CD4-positive, alpha-beta T cell treated with Interleukin-15 for 4 hours (primary cell): ENCODE data around the gene CLIC5.
A peak's percentile ranks its signal among the peaks of the same experiment; 100 is the strongest.

ENCODE experiments used
- DNase-seq: peaks from one replicate; pipeline ENCODE4 v3.0.0-alpha.2; 2020; ENCODE audit warnings: low spot score

CLIC5 gene

GRCh38 chr6:46035242-46035641 lies 19.6 kb upstream of the CLIC5 start:
- no peak for DNase-seq

GRCh38 chr6:46032110-46032998 lies 16.7 kb upstream of the CLIC5 start:
- DNase-seq, result no peak

GRCh38 chr6:46029602-46030001 lies 13.9 kb upstream of the CLIC5 start:
- DNase-seq, result no peak

GRCh38 chr6:46026307-46026706 lies 10.6 kb upstream of the CLIC5 start:
- no peak for DNase-seq

GRCh38 chr6:46025573-46025972 lies 9.9 kb upstream of the CLIC5 start:
- no peak for DNase-seq

- no peak for DNase-seq
Observed at GRCh38 chr6:46024124-46024769, 8.6 kb upstream of the CLIC5 start.

- DNase-seq, result no peak
Observed at GRCh38 chr6:46023216-46023915, 7.7 kb upstream of the CLIC5 start.

- DNase-seq, result no peak
Observed at GRCh38 chr6:46022106-46022948, 6.7 kb upstream of the CLIC5 start.

- no peak for DNase-seq
Observed at GRCh38 chr6:46017726-46018125, 2.1 kb upstream of the CLIC5 start.

GRCh38 chr6:46016063-46016608 lies 476 bp upstream of the CLIC5 start:
- no peak for DNase-seq

GRCh38 chr6:46014511-46015118 lies 1.0 kb downstream of the CLIC5 start:
- peak; percentile 16 for DNase-seq

GRCh38 chr6:46014046-46014445 lies 1.6 kb downstream of the CLIC5 start:
- DNase-seq, result peak; percentile 30

- DNase-seq, result no peak
Observed at GRCh38 chr6:46013639-46014038, 2.0 kb downstream of the CLIC5 start.

- DNase-seq, result no peak
Observed at GRCh38 chr6:46012834-46013233, 2.8 kb downstream of the CLIC5 start.

- DNase-seq, result peak; percentile 85
Observed at GRCh38 chr6:46011188-46012085, 4.2 kb downstream of the CLIC5 start.

- DNase-seq, result peak; percentile 6
Observed at GRCh38 chr6:46010771-46011170, 4.9 kb downstream of the CLIC5 start.

- DNase-seq, result no peak
Observed at GRCh38 chr6:46010270-46010669, 5.4 kb downstream of the CLIC5 start.

GRCh38 chr6:46002264-46002663 lies 13.4 kb downstream of the CLIC5 start:
- no peak for DNase-seq

GRCh38 chr6:46000905-46001304 lies 14.8 kb downstream of the CLIC5 start:
- DNase-seq, result no peak

- DNase-seq, result no peak
Observed at GRCh38 chr6:45998524-45998923, 17.1 kb downstream of the CLIC5 start.
